Adrenal gland (tissue), 5 donors: Measurements from ENCODE around the gene RNF6.

Experiments
- CTCF ChIP-seq, 6 experiments: fragments of 450-650 bp in 4 of 6; fragments of 200-600 bp in 2 of 6; sonication (generic) in 1 of 6; IDR thresholded peaks; 1 replicate in 5 of 6; 2 replicates in 1 of 6; pipeline versions ENCODE4 v1.5.1 to v1.8.0; 2016 to 2021; ENCODE audit warnings: antibody characterized with exemption in 6 of 6, mild to moderate bottlenecking in 2 of 6, moderate library complexity in 1 of 6
- POLR2A ChIP-seq, 2 donors: fragments of 450-650 bp; IDR thresholded peaks; one replicate each; pipeline ENCODE4 v1.6.1; 2017; ENCODE audit warnings: antibody characterized with exemption in 2 of 2, mild to moderate bottlenecking in 2 of 2, moderate library complexity in 1 of 2
- donor health status: DM: no; HTN: no; CAD: no.

- TF ChIP-seq CTCF (IDR thresholded peaks at IDR 0.05) (no peak), POLR2A (IDR thresholded peaks at IDR 0.05) (no peak)
These were observed 3.9 kb upstream of the RNF6 start for GRCh38 chr13:26225896-26226617.
